Mesodermal cell (in vitro differentiated cells): ENCODE measurements around the gene MACC1.

Source experiments
- H3K27ac ChIP-seq: 2 replicates; pipeline ENCODE4 v1.7.0; 2013; ENCODE audit warnings: mild to moderate bottlenecking, low read depth, low read length, moderate library complexity; ENCODE audit not compliant: severe bottlenecking
- H3K36me3 ChIP-seq: 2 replicates; pipeline ENCODE4 v1.7.1; 2013; ENCODE audit warnings: mild to moderate bottlenecking, low read length, moderate library complexity; ENCODE audit not compliant: control insufficient read depth, insufficient read depth
- H3K4me1 ChIP-seq: one replicate; pipeline ENCODE4 v1.7.1; 2013; ENCODE audit warnings: mild to moderate bottlenecking, low read length; ENCODE audit not compliant: insufficient read depth, control insufficient read depth, poor library complexity, severe bottlenecking
- H3K4me3 ChIP-seq: 2 replicates; pipeline ENCODE4 v1.7.0; 2013; ENCODE audit warnings: low read length, control low read depth, mild to moderate bottlenecking; ENCODE audit not compliant: insufficient read depth, poor library complexity, severe bottlenecking; ENCODE audit errors: extremely low read depth
- H3K9me3 ChIP-seq: 2 replicates; pipeline ENCODE4 v1.7.1; 2013; ENCODE audit warnings: mild to moderate bottlenecking, low read length, moderate library complexity; ENCODE audit not compliant: control insufficient read depth
- WGBS, 2 experiments: methylation state at CpG; one replicate each; pipeline ENCODE4 v1.1.5; 2013; ENCODE audit warnings: missing lambda C conversion rate in 2 of 2; ENCODE audit not compliant: insufficient coverage in 2 of 2; 5-methylcytosine and 5-hydroxymethylcytosine counted together

Gene MACC1

DNA sequence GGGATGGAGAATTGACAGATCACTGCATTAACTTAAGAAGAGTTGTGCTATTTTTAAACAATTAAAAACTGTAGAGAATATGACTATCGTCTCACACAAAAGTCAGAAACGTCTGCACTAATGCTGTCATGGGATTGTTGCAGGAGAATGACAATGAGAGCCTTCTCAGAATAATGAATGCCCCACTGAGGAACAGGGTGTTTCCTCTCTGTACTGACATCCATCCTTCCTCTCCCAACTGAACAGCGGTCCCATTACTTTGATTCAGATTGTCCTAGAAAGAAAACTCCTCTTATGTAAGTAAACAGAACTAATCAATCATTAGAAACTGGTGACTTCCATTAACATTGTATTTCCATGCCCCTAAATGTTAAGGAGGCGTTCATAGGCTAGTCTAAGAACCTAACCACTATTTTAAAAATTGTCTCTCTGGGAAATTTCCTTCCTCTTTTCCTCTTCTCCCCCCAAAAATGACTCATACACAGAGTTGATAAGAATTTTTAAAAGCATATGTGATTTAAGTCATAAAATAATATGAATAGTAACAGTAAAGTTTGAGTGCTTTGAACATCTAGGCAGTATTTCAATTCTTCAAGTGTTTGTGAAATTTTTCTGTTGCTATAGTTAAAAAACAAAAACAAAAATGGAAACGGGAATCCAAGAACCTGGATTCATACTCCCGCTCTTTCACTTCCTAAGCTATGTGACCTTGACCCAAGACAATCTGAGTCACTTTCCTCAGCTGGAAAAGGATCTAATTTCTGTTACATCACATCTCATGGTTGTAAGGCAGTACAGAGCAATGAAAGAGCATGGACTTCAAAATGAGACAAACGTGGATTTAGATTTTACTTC is 12.7 kb upstream of the MACC1 start:
- Histone ChIP-seq H3K4me3 (no peak overlapping the region), H3K27ac (peak overlapping the region; percentile 63), H3K36me3 (no peaks in the 10 kb centered on the region), H3K9me3 (no peaks in the 10 kb centered on the region), H3K4me1 (no peaks in the 10 kb centered on the region)
- 73 to 91% methylated on average over 2 to 4 of the region's 7 CpGs for WGBS, 2 experiments

DNA sequence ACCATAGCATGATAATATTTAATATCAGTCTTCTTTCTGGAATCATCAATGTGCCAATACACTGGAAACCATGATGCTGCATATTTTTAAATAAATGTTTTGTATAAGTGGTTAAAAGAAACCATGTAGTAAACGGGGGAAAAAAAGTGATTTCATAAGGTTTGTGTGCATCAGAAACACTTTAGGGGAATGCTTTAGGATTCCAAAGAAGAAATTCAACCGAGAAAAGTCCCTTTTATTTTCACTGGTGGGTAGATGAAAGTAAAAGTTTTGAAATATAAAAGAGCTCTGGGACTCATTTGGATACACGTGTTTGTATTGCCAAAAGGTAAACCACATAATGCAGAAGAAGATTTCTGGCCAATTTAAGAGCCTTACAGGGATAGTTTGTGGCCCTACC is 11.9 kb upstream of the MACC1 start:
- Histone ChIP-seq H3K27ac (no peak overlapping the region), H3K4me3 (no peak overlapping the region), H3K4me1 (no peaks in the 10 kb centered on the region), H3K36me3 (no peaks in the 10 kb centered on the region), H3K9me3 (no peaks in the 10 kb centered on the region)
- WGBS, 2 experiments, result 88 to 89% methylated on average over 3 of the region's 3 CpGs

DNA sequence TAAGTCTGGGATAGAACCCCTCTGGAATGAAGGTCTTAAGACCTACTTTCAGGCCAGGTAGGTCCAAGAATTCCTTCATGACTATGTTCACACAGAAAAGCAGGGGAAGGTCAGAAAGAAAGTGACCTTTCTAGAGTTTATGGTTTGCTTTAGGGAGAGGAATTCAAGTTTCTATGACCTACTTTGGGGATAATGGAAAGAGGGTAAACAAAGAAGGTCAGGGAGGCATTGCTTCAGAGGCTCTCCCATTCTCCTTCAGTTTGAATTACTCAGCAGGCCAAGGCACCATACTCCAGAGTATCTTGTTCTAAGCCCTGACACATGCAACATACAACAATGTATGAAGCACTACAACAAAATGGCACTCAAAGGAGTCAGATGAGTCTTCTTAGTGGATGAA is 11.5 kb upstream of the MACC1 start:
- no peaks in the 10 kb centered on the region for H3K36me3 ChIP-seq
- H3K9me3 ChIP-seq, result no peaks in the 10 kb centered on the region
- no peak overlapping the region for H3K27ac ChIP-seq
- H3K4me3 ChIP-seq, result no peak overlapping the region
- no peaks in the 10 kb centered on the region for H3K4me1 ChIP-seq

DNA sequence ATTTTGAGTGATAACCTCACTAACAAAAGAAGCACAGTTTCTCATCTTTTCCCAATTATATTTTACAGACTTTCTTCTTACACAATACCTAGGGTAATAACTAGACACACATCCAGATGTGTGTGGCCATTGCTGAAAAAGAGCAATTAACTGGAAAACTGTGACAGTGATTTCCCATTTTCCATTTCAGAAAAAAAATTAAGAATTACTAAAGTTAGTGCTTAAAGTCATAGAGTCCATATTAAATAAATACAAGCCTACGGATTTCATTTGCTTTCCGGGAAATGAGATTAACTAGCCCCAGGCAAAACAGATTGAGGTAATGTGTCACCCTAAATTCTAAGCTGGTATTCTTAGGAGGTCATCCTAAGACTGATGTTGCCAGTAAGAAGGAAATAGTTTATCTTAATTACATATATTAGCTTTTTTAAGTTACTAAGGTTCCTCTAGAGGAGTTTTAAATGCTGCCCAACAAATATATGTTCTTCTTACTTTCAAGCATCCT is 10.2 kb upstream of the MACC1 start:
- no peak overlapping the region for H3K27ac ChIP-seq
- no peak overlapping the region for H3K4me3 ChIP-seq
- H3K36me3 ChIP-seq, result no peaks in the 10 kb centered on the region
- no peaks in the 10 kb centered on the region for H3K9me3 ChIP-seq
- WGBS, 2 experiments, result 80% methylated on average over 1 of the region's 2 CpGs; no CpG with 5 or more reads in 1 of the 2 experiments
- H3K4me1 ChIP-seq, result no peaks in the 10 kb centered on the region

DNA sequence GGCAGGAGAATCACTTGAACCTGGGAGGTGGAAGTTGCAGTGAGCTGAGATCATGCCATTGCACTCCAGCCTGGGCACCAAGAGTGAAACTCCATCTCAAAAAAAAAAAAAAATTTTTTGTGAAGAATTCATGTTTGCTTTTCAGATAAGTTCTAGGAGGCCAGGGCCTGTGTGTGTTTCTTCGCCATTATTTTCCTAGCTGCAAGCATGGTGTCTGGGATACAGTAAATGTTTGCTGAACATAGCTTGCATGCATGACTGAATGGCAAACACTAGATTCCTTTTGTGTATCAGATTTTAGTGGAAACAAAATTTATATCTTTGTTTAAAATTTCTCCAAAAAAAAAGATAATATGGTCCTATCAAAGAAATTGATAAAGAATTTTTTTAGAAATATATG is 9.7 kb upstream of the MACC1 start:
- Histone ChIP-seq H3K4me3 (no peak overlapping the region), H3K9me3 (no peaks in the 10 kb centered on the region), H3K36me3 (no peaks in the 10 kb centered on the region), H3K4me1 (no peaks in the 10 kb centered on the region), H3K27ac (no peak overlapping the region)
- WGBS, 2 experiments, result no CpG with 5 or more reads among the region's 1 CpG

DNA sequence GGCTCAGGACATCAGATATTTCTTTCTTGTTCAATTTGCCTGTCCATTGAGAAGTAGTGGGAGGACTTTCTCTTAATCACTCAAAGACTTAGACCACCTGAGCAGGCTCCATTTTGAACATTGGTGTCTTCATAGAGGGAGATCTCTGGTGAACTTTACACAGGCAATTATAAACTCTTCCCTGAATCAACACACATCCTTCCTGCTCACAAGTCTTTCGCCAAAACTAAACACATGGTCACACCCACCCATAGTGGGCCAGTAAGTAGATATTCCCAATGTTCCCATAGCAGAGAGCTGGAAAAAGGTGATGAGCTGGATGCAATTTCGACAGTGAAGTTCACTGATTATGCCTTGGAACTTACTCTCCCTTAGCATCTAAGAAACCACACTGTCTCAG is 8.2 kb upstream of the MACC1 start:
- Histone ChIP-seq H3K4me3 (no peak overlapping the region), H3K36me3 (no peaks in the 10 kb centered on the region), H3K9me3 (no peaks in the 10 kb centered on the region), H3K4me1 (peaks cover 10% of the 10 kb centered on the region), H3K27ac (no peak overlapping the region)
- WGBS, 2 experiments, result 100% methylated on average over 1 of the region's 2 CpGs; no CpG with 5 or more reads in 1 of the 2 experiments

DNA sequence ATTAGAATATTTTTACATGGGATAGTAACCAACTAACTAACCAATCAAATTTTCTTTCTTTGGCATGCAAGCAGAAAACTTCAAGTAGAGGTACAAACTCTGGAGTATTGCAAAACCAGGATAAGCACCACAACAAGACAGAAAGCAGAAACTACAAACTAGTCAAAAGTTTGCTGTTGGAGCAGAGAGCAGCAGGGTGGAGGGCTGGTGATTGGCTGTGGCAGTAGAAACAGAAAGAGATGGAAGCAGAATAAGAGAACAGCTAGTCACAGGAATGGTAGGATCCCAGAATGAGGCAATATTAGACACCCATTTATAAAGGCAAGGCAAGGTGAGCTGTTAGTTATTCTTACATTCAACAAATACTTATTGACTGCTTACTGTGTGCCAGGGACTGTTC is 6.8 kb upstream of the MACC1 start:
- Histone ChIP-seq H3K4me3 (no peak overlapping the region), H3K9me3 (no peaks in the 10 kb centered on the region), H3K36me3 (no peaks in the 10 kb centered on the region), H3K27ac (no peak overlapping the region), H3K4me1 (peaks cover 16% of the 10 kb centered on the region)

DNA sequence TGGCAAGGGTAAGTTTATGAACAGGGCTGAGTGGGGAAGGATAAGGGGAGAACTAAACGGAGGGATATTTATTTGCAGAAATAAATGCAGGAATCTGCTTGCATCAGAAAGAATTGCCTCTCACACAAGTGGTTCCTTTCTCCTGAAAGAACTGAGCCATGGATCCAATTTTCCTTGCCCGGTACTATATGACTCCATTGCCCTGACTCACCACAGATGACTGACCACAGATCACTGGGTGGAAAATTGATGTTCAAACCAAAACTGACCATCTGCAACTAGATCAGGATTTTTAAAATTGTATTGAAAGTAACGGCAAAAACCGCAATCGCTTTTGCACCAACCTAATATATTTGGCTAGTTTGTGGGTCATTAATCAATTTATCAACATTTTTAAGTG is 6.2 kb upstream of the MACC1 start:
- H3K9me3 ChIP-seq, result no peaks in the 10 kb centered on the region
- no peaks in the 10 kb centered on the region for H3K36me3 ChIP-seq
- H3K4me1 ChIP-seq, result peaks cover 17% of the 10 kb centered on the region
- no peak overlapping the region for H3K4me3 ChIP-seq
- H3K27ac ChIP-seq, result no peak overlapping the region
- WGBS, 2 experiments, result 83 to 100% methylated on average over 1 of the region's 5 CpGs

DNA sequence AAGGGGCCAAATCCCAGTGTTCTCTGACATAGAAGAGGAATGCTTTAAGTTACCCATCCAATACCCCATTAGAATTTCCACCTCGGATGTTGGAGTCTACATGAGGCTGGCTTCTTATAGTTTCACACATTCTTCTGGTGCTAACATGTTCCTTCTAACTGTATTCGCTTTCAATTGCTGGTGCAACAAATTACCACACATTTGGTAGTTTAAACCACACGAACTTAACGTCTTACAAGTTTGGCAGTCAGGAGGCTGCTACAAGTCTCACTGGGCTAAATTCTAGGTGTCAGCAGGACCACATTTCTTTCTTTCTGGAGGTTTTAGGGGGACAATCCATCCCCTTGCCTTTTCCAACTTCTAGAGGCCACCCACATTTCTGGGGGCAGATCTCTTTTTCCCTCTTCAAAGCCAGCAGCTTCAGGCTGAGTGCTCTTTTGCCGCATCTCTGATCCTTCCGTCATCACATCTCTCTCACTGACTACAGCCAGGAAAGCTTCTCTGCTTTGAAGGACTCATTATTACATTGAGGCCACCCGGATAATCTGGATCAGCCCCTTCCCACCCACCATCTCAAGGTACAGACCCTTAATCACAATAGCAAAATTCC is 5.1 kb upstream of the MACC1 start:
- Histone ChIP-seq H3K36me3 (no peaks in the 10 kb centered on the region), H3K4me1 (peaks cover 17% of the 10 kb centered on the region), H3K4me3 (no peak overlapping the region), H3K9me3 (no peaks in the 10 kb centered on the region), H3K27ac (no peak overlapping the region)
- WGBS, 2 experiments, result 75 to 87% methylated on average over 4 to 5 of the region's 7 CpGs

DNA sequence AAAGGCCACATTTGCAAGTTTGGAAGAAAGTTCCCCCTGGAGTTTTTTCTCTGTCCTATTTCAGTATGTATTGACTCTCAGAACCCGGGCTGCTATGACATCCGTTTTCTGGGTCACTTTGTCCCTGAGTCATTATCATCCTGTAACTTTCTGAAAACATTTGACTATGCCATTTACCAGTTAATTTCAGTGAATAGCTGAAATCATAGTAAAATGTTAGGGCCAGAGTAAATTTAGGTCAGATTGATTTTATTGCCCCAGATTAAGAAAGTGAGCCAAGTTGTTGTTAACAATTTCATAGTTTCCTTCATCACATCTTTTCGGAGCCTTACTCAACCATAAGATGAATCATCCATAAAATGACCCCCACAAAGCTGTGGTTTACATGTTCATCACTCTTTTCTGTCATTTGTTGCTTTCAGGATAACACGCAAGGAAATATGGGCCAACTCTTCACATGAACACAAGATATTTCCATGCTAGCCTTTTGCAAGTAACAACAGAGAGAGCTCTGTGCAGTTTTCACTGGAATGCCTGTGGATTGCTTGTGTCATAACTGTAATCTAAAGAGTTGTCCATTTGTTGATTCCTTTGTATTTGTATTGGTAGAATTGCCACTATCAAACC is 3.9 kb upstream of the MACC1 start:
- Histone ChIP-seq H3K36me3 (no peaks in the 10 kb centered on the region), H3K9me3 (no peaks in the 10 kb centered on the region), H3K27ac (no peak overlapping the region), H3K4me1 (peaks cover 17% of the 10 kb centered on the region), H3K4me3 (no peak overlapping the region)
- 100% methylated on average over 1 to 2 of the region's 4 CpGs for WGBS, 2 experiments
